Left lung (tissue), 10 donors: ENCODE data around the gene COL19A1. TPM values are rescaled to one million over a fixed set of nuclear protein-coding genes. Genes with fewer than 3 reads are reported as not detected.

Experiments used
- ATAC-seq: fragments of 200-7000 bp; cut with Tn5 transposase; one replicate; pipeline ENCODE4 v1.9.1; 2020; ENCODE audit warnings: moderate library complexity
- DNase-seq, 4 donors: peaks; one replicate each; pipeline ENCODE4 v3.0.0-alpha.2; 2013 to 2020
- H3K27ac ChIP-seq, 2 donors: fragments of 200-600 bp; sonication (generic) in 1 of 2; one replicate each; pipeline versions ENCODE4 v1.5.0 to v1.8.0; 2020 to 2021
- H3K27me3 ChIP-seq, 2 donors: fragments of 200-600 bp; sonication (generic) in 1 of 2; one replicate each; pipeline versions ENCODE4 v1.5.0 to v1.8.0; 2020 to 2021
- H3K36me3 ChIP-seq, 2 donors: fragments of 200-600 bp; sonication (generic) in 1 of 2; one replicate each; pipeline versions ENCODE4 v1.5.0 to v1.8.0; 2020 to 2021
- H3K4me1 ChIP-seq, 2 donors: fragments of 200-600 bp; one replicate each; pipeline ENCODE4 v1.8.0; 2021
- H3K4me3 ChIP-seq, 2 donors: fragments of 200-600 bp; sonication (generic) in 1 of 2; one replicate each; pipeline versions ENCODE4 v1.5.0 to v1.8.0; 2020 to 2021; ENCODE audit warnings: mild to moderate bottlenecking in 1 of 2
- H3K9me3 ChIP-seq, 2 donors: fragments of 200-600 bp; sonication (generic) in 1 of 2; one replicate each; pipeline versions ENCODE4 v1.5.0 to v1.8.0; 2020 to 2021
- intact Hi-C, 2 donors: fragments of 100-400 bp; cut with DNase I; formaldehyde crosslinking; loops; one replicate each; pipeline versions ENCODE4 v1.11.2 to v1.14.2; 2022
- polyA plus RNA-seq, 6 donors: library from polyadenylated mRNA; unstranded; fragments of 120-200 nt; gene quantifications; one replicate each; pipeline ENCODE4 v1.2.1, GENCODE V29; 2013; ENCODE audit not compliant: insufficient read length in 6 of 6
- total RNA-seq, 2 donors: library from RNA; stranded (reverse); fragmentation: NEBNext Ultra II Directional; extraction: Animal tissue kit (Norgen Biotek cat#: 25700); gene quantifications; one replicate each; pipeline ENCODE4 v1.2.1, GENCODE V29; 2021
- TF ChIP-seq, protein P1 (sequence below), 2 donors: fragments of 200-600 bp; sonication (generic) in 1 of 2; IDR thresholded peaks; one replicate each; pipeline versions ENCODE4 v1.5.0 to v1.8.0; 2021; ENCODE audit warnings: antibody characterized with exemption in 2 of 2
- donor health status: DM: no; HTN: yes; CAD: no.
- donor health status: DM: no; HTN: no; CAD: no.

The COL19A1 gene
- total and polyA plus RNA-seq, 8 donors: 0.10 to 0.77 (median 0.70) TPM

DNA sequence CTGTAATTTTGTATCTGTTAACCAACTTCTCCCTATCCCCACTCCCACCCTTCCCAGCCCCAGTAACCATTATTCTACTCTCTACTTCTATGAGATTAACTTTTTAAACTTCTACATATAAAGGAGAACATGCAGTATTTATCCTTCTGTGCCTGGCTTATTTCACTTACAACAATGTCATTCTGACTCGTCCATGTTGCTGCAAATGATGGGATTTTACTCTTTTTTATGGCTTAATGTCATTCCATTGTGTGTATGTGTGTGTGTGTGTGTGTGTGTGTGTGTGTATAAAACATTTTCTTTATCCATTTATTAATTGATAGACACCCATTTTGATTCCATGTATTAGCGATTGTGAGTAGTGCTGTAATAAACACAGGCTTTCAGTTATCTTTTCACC, 76.1 kb downstream of the COL19A1 start:
- TF ChIP-seq, protein P1, sequence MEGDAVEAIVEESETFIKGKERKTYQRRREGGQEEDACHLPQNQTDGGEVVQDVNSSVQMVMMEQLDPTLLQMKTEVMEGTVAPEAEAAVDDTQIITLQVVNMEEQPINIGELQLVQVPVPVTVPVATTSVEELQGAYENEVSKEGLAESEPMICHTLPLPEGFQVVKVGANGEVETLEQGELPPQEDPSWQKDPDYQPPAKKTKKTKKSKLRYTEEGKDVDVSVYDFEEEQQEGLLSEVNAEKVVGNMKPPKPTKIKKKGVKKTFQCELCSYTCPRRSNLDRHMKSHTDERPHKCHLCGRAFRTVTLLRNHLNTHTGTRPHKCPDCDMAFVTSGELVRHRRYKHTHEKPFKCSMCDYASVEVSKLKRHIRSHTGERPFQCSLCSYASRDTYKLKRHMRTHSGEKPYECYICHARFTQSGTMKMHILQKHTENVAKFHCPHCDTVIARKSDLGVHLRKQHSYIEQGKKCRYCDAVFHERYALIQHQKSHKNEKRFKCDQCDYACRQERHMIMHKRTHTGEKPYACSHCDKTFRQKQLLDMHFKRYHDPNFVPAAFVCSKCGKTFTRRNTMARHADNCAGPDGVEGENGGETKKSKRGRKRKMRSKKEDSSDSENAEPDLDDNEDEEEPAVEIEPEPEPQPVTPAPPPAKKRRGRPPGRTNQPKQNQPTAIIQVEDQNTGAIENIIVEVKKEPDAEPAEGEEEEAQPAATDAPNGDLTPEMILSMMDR (IDR thresholded peaks at IDR 0.05): no peak
- H3K4me3 ChIP-seq: no peak overlapping the region
- no peaks in the 10 kb centered on the region for H3K36me3 ChIP-seq
- DNase-seq: no peak
- H3K27me3 ChIP-seq: no peaks in the 10 kb centered on the region
- ATAC-seq: no peak
- H3K9me3 ChIP-seq: no peaks in the 10 kb centered on the region
- intact Hi-C loops: no loop called here
- H3K27ac ChIP-seq: no peak overlapping the region
- H3K4me1 ChIP-seq: no peaks in the 10 kb centered on the region

DNA sequence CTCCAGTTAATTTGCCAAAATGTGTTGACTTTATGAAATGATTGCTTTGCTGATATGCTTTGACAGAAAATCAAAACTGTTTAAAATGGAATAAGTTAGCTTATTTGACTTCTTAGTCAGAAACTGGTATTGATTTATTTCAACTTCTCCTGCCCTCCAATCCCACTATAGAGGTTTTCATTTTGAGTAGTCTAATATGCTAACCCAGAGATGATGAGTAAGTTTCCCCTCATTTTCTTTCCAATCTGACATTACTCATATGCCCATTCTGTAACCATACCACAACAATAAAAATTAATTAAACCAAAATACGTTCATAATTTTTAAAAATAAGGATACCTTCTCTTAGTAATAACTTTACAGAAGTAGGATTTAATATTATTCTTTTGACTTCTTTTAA, 78.8 kb downstream of the COL19A1 start:
- no peaks in the 10 kb centered on the region for H3K4me1 ChIP-seq
- no peaks in the 10 kb centered on the region for H3K27me3 ChIP-seq
- no peak overlapping the region for H3K27ac ChIP-seq
- no peak for ATAC-seq
- DNase-seq: no peak
- TF ChIP-seq, protein P1 (IDR thresholded peaks at IDR 0.05): no peak
- no peak overlapping the region for H3K4me3 ChIP-seq
- intact Hi-C loops: no loop called here
- H3K36me3 ChIP-seq: no peaks in the 10 kb centered on the region
- H3K9me3 ChIP-seq: no peaks in the 10 kb centered on the region

DNA sequence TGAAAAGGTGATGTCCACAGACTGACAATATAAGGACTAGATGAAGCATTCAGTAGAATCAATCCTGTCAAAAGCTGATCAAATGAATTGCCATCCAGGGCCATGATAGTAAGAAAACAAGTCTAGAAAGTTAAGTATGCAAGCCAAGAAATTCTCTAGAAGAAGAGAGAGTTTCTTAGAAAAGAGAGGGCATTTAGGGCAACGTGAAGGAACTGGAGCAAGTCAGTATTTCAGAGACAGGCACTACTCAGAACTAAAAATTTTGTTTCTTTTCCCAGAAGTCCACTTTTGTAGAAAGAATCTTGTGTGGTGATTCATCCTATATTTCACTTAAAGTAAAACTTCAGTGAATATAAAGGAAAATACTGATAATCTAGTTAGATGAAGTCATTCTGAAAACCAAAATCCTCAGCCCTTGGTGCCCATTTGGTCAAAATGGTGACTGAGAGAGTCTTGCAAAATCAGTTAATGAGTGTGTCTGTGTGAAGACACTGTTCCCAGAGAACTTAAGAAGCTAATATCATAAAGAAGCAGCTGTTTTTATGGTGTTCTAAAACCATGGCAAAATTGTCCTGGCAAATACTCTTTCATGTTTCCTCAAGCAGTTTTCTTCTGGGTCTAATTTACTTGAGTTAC, 82.2 kb downstream of the COL19A1 start:
- Histone ChIP-seq H3K36me3 (no peaks in the 10 kb centered on the region), H3K9me3 (no peaks in the 10 kb centered on the region), H3K4me1 (no peaks in the 10 kb centered on the region), H3K27me3 (no peaks in the 10 kb centered on the region), H3K27ac (no peak overlapping the region), H3K4me3 (no peak overlapping the region)
- intact Hi-C loops: no loop called here
- TF ChIP-seq, protein P1 (IDR thresholded peaks at IDR 0.05): no peak
- ATAC-seq (no peak), DNase-seq (no peak)

DNA sequence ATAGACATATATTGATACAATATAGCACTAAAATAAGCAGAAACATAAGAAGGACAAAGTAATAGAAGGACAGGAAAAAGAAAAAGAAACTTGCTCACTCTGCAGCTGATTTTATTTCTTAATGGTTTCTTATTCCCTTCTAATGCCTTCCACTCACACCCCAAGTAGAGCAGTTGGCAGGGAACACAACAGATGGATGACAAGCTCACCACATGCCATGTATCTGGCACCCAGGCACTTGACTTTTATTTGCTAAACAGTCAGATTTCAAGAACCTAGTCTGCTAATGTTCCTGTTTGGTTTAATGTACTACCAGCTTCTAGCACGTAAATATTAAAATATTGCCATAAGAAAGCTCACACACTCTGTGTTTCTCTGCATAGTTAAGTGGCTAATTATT, 87.1 kb downstream of the COL19A1 start:
- Histone ChIP-seq H3K4me1 (no peaks in the 10 kb centered on the region), H3K4me3 (no peak overlapping the region), H3K9me3 (no peaks in the 10 kb centered on the region), H3K27me3 (no peaks in the 10 kb centered on the region), H3K36me3 (no peaks in the 10 kb centered on the region), H3K27ac (no peak overlapping the region)
- intact Hi-C loops: no loop called here
- TF ChIP-seq, protein P1 (IDR thresholded peaks at IDR 0.05): no peak
- DNase-seq (no peak), ATAC-seq (peak; percentile 93)

DNA sequence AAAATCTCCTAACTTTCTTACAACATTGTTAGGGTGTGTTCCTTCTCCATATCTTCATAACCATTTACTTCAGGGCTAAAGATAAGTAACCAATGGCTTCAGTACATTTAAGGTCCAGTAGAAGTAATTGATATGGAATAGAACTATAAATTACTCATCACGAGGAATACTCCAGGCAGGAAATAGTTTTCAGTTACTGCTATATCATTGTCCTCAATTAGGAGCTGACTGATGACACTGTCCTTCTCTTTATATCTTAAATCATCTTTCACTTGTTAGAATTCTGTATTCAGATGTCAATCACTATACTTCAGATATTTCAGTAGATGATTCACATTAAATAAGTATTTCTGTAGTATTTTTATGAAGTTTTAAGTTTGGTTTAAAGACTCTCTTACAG, 88.4 kb downstream of the COL19A1 start:
- H3K9me3 ChIP-seq: no peaks in the 10 kb centered on the region
- TF ChIP-seq, protein P1 (IDR thresholded peaks at IDR 0.05): no peak
- no peaks in the 10 kb centered on the region for H3K36me3 ChIP-seq
- no peak overlapping the region for H3K4me3 ChIP-seq
- ATAC-seq: no peak
- no peaks in the 10 kb centered on the region for H3K27me3 ChIP-seq
- H3K4me1 ChIP-seq: no peaks in the 10 kb centered on the region
- H3K27ac ChIP-seq: no peak overlapping the region
- DNase-seq: no peak
- intact Hi-C loops: no loop called here
